Measurements from ENCODE around the gene CDH23.

DNA sequence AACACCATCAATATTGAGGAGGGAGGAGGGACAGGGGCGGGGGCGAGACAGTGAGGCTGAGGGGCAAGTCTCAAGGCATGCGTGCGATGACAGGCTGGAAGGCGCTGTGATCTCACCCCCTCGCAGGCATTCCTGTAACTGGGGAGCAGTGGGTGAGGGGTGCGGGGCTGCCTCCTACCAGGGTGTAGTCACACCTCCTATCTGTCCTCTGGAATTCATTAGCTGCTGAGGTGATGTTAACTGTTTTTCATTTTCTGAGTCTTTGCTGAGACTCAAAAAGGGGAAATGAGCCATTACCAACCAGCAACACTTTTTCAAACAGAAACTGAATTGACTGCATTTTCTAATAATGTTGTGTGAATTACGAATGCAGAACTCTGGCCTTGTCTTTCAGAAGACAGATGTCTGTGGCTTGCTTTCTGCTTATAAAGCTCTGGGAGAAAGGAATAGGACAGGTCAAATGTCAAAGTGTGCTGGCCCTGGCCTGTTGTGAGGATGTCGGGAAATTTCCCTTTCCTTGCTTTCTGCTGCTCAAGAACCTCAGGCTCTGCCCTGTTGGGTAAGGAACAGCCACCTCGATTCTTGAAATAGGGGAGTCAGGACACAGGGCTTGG is 23.7 kb upstream of the CDH23 start:
- TF ChIP-seq, protein P1, sequence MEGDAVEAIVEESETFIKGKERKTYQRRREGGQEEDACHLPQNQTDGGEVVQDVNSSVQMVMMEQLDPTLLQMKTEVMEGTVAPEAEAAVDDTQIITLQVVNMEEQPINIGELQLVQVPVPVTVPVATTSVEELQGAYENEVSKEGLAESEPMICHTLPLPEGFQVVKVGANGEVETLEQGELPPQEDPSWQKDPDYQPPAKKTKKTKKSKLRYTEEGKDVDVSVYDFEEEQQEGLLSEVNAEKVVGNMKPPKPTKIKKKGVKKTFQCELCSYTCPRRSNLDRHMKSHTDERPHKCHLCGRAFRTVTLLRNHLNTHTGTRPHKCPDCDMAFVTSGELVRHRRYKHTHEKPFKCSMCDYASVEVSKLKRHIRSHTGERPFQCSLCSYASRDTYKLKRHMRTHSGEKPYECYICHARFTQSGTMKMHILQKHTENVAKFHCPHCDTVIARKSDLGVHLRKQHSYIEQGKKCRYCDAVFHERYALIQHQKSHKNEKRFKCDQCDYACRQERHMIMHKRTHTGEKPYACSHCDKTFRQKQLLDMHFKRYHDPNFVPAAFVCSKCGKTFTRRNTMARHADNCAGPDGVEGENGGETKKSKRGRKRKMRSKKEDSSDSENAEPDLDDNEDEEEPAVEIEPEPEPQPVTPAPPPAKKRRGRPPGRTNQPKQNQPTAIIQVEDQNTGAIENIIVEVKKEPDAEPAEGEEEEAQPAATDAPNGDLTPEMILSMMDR (IDR thresholded peaks at IDR 0.05; ENCODE audit: low read length), result no peak
- no peak for TF ChIP-seq EZH2phosphoT487 (IDR thresholded peaks at IDR 0.05; ENCODE audit: low read length)

Measured in MM.1S (cell line).